GM12892 (cell line): Measurements from ENCODE around the gene ITGA7.

Experiments used
- POLR2A ChIP-seq: IDR thresholded peaks from 2 replicates; pipeline ENCODE4 v1.6.1; 2011; ENCODE audit warnings: low read depth, low read length, control low read depth
- POLR2AphosphoS5 ChIP-seq: IDR thresholded peaks from 2 replicates; pipeline ENCODE4 v1.6.1; 2011; ENCODE audit warnings: low read depth, low read length, control low read depth
- TAF1 ChIP-seq: IDR thresholded peaks from 2 replicates; pipeline ENCODE4 v1.6.1; 2011; ENCODE audit warnings: low read depth, mild to moderate bottlenecking, control low read depth, low read length, borderline replicate concordance

DNA sequence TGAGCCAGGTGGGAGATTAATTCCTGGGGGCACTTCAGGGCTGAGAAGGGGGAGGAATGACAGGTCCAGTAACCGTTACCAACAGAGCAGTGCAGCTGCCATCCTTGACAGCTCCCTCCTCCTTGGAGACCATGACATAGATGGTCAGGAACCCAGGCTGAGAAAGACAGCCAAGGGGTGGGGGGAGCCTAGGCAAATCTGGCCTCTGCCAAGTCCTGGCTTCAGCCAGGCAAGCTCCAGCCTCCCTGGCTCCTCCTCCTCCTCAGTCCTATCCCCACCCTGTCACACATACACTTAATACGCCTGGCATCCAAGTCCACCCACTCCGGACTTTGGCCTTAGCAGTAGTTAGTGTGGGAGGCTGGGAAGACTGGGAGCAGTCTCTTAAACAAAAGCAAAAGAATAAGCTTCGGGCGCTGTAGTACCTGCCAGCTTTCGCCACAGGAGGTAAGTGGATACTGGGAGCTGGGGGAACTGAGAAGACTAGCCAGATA is 12.4 kb upstream of the ITGA7 start, which contains the start of gene RDH5:
- TF ChIP-seq POLR2A (no peak), TAF1 (no peak), POLR2AphosphoS5 (no peak)
